CD14-positive monocyte (primary cell): ENCODE measurements around the gene VWF. TPM values are rescaled to one million over a fixed set of nuclear protein-coding genes. Genes with fewer than 3 reads are reported as not detected.

Experiments used
- DNase-seq, 3 donors: peaks; one replicate each; pipeline ENCODE4 v3.0.0-alpha.2; 2011 to 2022
- H2AFZ ChIP-seq: 2 replicates; pipeline ENCODE4 v1.6.0; 2012; ENCODE audit warnings: mild to moderate bottlenecking, low read depth, low read length, inconsistent platforms; ENCODE audit not compliant: insufficient read depth, poor library complexity, severe bottlenecking
- H3K27ac ChIP-seq, 2 donors: 1 replicate in 1 of 2; 2 replicates in 1 of 2; pipeline ENCODE4 v1.5.1; 2012 to 2013; ENCODE audit warnings: low read length in 2 of 2, control low read depth in 1 of 2, inconsistent platforms in 1 of 2, low read depth in 1 of 2, mild to moderate bottlenecking in 1 of 2
- H3K27me3 ChIP-seq, 2 donors: one replicate each; pipeline versions ENCODE4 v1.6.0 to v1.6.1; 2011 to 2013; ENCODE audit warnings: low read length in 2 of 2; ENCODE audit not compliant: control insufficient read depth in 2 of 2, insufficient read depth in 2 of 2
- H3K36me3 ChIP-seq, 2 donors: replicated peaks in 1 of 2; 1 replicate in 1 of 2; 2 replicates in 1 of 2; pipeline versions ENCODE4 v1.5.1 to v1.6.1; 2012 to 2013; ENCODE audit warnings: low read length in 2 of 2, control low read depth in 1 of 2, inconsistent platforms in 1 of 2, mild to moderate bottlenecking in 1 of 2; ENCODE audit not compliant: insufficient read depth in 2 of 2, control insufficient read depth in 1 of 2
- H3K4me1 ChIP-seq, 2 donors: 1 replicate in 1 of 2; 2 replicates in 1 of 2; pipeline versions ENCODE4 v1.5.1 to v1.6.1; 2012 to 2013; ENCODE audit warnings: low read length in 2 of 2, control low read depth in 1 of 2, inconsistent platforms in 1 of 2, mild to moderate bottlenecking in 1 of 2, moderate library complexity in 1 of 2; ENCODE audit not compliant: insufficient read depth in 2 of 2, control insufficient read depth in 1 of 2
- H3K4me2 ChIP-seq: replicated peaks from 2 replicates; pipeline ENCODE3; 2012; ENCODE audit warnings: low read length, moderate library complexity, mild to moderate bottlenecking; ENCODE audit not compliant: poor library complexity, severe bottlenecking; ENCODE audit errors: extremely low read depth
- H3K4me3 ChIP-seq, 3 experiments: fragments of 200-600 bp in 1 of 3; sonication (generic) in 1 of 3; replicated peaks in 1 of 3; 1 replicate in 2 of 3; 2 replicates in 1 of 3; pipeline ENCODE4 v1.5.1; 2011 to 2013; ENCODE audit warnings: low read length in 3 of 3, mild to moderate bottlenecking in 3 of 3, control low read depth in 2 of 3, low read depth in 2 of 3, inconsistent platforms in 1 of 3, moderate library complexity in 1 of 3
- H3K79me2 ChIP-seq: 2 replicates; pipeline ENCODE4 v1.6.0; 2012; ENCODE audit warnings: mild to moderate bottlenecking, control low read depth, inconsistent platforms, low read length, moderate library complexity; ENCODE audit not compliant: insufficient read depth
- H3K9ac ChIP-seq: 2 replicates; pipeline ENCODE4 v1.6.0; 2017; ENCODE audit warnings: low read length, mild to moderate bottlenecking; ENCODE audit not compliant: insufficient read depth, poor library complexity, severe bottlenecking
- H3K9me3 ChIP-seq, 2 donors: replicated peaks in 1 of 2; 1 replicate in 1 of 2; 2 replicates in 1 of 2; pipeline versions ENCODE4 v1.5.1 to v1.6.1; 2012 to 2013; ENCODE audit warnings: low read length in 2 of 2, control low read depth in 1 of 2; ENCODE audit not compliant: control insufficient read depth in 1 of 2, insufficient read depth in 1 of 2
- H4K20me1 ChIP-seq: 2 replicates; pipeline ENCODE4 v1.6.0; 2012; ENCODE audit warnings: mild to moderate bottlenecking, low read length, control low read depth, moderate library complexity; ENCODE audit not compliant: insufficient read depth
- H3K27ac Mint-ChIP-seq, 7 donors: one replicate each; pipeline ENCODE4 v1.8.0; 2020; ENCODE audit warnings: mild to moderate bottlenecking in 7 of 7, mixed read lengths in 7 of 7, moderate library complexity in 6 of 7, inconsistent platforms in 2 of 7
- H3K27me3 Mint-ChIP-seq, 3 donors: one replicate each; pipeline ENCODE4 v1.8.0; 2021 to 2022; ENCODE audit warnings: low read depth in 3 of 3, mild to moderate bottlenecking in 3 of 3, mixed read lengths in 3 of 3, moderate library complexity in 3 of 3, inconsistent platforms in 1 of 3
- H3K36me3 Mint-ChIP-seq, 2 donors: one replicate each; pipeline ENCODE4 v1.8.0; 2020; ENCODE audit warnings: mixed read lengths in 2 of 2, inconsistent platforms in 1 of 2, mild to moderate bottlenecking in 1 of 2
- H3K4me1 Mint-ChIP-seq: one replicate; pipeline ENCODE4 v1.8.0; 2020; ENCODE audit warnings: mild to moderate bottlenecking, mixed read lengths
- H3K4me3 Mint-ChIP-seq, 2 donors: one replicate each; pipeline ENCODE4 v1.8.0; 2020; ENCODE audit warnings: mild to moderate bottlenecking in 2 of 2, mixed read lengths in 2 of 2, moderate library complexity in 1 of 2
- H3K9me3 Mint-ChIP-seq, 7 donors: one replicate each; pipeline ENCODE4 v1.8.0; 2020 to 2022; ENCODE audit warnings: mixed read lengths in 7 of 7, mild to moderate bottlenecking in 6 of 7, moderate library complexity in 6 of 7, inconsistent platforms in 2 of 7
- whole genome bisulfite sequencing: methylation state at CpG from one replicate; pipeline ENCODE4 v1.1.5; 2013; ENCODE audit warnings: missing lambda C conversion rate; ENCODE audit not compliant: insufficient coverage; 5-methylcytosine and 5-hydroxymethylcytosine counted together
- intact Hi-C, 2 donors: fragments of 100-400 bp; cut with micrococcal nuclease; formaldehyde crosslinking; loops; one replicate each; pipeline versions ENCODE4 v1.15.0 to v1.15.1; 2023
- polyA plus RNA-seq, 3 donors: library from polyadenylated mRNA; depleted of rRNA in 1 of 3; unstranded in 2 of 3; stranded (reverse) in 1 of 3; fragments of 300-500 nt in 2 of 3; fragments of >200 nt in 1 of 3; fragmentation: Illumina TruSeq in 2 of 3; gene quantifications; 1 replicate in 2 of 3; 2 replicates in 1 of 3; pipeline ENCODE4 v1.2.3, GENCODE V29; 2012 to 2021
- TF ChIP-seq, protein P1 (sequence below): fragments of 200-600 bp; IDR thresholded peaks from one replicate; pipeline ENCODE4 v1.8.0; 2022; ENCODE audit warnings: antibody characterized with exemption, mild to moderate bottlenecking

VWF gene
- polyA plus RNA-seq, 3 donors, result 0.17 to 0.49 (median 0.48) TPM

DNA sequence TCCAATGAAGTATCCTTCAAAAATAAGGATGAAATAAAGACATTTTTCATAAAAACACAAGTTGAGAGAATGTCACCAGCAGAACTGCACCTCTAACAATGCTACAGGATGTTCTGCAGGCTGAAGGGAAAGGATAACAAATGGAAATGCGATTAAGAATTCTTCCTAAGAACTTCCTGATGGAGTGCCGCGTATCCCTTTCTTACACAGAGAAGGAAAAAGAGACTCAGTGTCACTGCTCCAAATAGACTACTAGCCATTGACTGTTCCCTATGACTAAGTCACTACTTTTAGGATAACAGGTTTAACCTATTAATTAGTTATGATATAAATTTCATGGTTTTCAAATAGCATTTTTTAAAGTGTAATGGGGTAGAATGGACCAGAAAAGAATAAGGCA, 182.6 kb downstream of the VWF start:
- Histone ChIP-seq H2AFZ (no peak overlapping the region), H3K4me2 (no peak overlapping the region), H3K4me1 (no peaks in the 10 kb centered on the region), H3K27ac (no peak overlapping the region), H3K36me3 (no peaks in the 10 kb centered on the region), H3K79me2 (no peaks in the 10 kb centered on the region), H3K4me3 (no peak overlapping the region), H3K27me3 (peaks cover 44 to 51% of the 10 kb centered on the region in 2 donors), H3K9ac (no peak overlapping the region), H3K9me3 (peaks cover 4 to 20% of the 10 kb centered on the region in 2 donors), H4K20me1 (no peaks in the 10 kb centered on the region)
- Mint-ChIP-seq H3K27me3 (peaks cover 46 to 58% (median 52%) of the 10 kb centered on the region in 3 donors), H3K4me3 (no peak overlapping the region), H3K27ac (no peak overlapping the region), H3K9me3 (peaks cover 0 to 10% (median 4%) of the 10 kb centered on the region in 7 donors), H3K36me3 (no peaks in the 10 kb centered on the region), H3K4me1 (peaks cover 8% of the 10 kb centered on the region)
- intact Hi-C loops, result no loop called here
- no CpG with 5 or more reads among the region's 3 CpGs for WGBS
- DNase-seq, result no peak
- TF ChIP-seq, protein P1, sequence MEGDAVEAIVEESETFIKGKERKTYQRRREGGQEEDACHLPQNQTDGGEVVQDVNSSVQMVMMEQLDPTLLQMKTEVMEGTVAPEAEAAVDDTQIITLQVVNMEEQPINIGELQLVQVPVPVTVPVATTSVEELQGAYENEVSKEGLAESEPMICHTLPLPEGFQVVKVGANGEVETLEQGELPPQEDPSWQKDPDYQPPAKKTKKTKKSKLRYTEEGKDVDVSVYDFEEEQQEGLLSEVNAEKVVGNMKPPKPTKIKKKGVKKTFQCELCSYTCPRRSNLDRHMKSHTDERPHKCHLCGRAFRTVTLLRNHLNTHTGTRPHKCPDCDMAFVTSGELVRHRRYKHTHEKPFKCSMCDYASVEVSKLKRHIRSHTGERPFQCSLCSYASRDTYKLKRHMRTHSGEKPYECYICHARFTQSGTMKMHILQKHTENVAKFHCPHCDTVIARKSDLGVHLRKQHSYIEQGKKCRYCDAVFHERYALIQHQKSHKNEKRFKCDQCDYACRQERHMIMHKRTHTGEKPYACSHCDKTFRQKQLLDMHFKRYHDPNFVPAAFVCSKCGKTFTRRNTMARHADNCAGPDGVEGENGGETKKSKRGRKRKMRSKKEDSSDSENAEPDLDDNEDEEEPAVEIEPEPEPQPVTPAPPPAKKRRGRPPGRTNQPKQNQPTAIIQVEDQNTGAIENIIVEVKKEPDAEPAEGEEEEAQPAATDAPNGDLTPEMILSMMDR, result no peak

DNA sequence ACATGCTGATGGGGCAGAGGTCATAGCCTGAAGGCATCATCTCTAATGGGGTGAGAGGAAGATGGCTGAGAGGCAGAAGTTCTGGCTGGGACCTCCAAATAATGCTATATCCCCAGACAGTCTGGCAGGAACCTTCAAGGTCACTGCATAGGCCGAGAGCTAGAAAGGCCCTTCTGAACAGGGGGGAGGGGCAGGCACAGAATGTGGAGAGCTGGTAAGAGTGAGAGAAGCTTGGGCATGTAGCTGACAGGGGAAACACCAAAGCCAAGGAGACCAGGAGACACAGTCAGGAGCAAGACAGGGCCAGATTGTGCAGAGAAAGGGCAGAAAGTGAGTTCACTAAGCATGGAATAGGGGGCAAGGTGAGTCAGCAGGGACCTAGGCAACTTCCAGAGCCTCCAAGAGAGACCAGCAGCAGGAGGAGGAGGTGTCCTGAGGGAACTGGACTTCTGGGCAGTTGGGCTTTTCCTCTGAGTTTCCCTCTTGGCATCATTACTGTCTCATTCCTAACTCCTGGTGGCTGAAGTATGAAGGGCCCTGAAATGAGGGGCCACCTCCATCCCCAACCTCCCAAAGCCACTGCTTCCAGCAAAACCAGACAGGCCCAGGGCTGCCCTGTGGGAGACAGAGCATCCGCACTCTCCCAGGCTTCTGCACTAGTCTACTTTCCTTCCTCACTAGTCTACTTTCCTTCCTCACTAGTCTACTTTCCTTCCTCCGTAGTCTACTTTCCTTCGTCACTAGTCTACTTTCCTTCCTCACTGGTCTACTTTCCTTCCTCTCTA, 196.5 kb downstream of the VWF start:
- intact Hi-C loops, result no loop called here
- no peak overlapping the region for H3K4me3 ChIP-seq
- WGBS, result 100% methylated on average over 2 of the region's 4 CpGs
- Mint-ChIP-seq H3K27me3 (peaks cover 5 to 12% (median 10%) of the 10 kb centered on the region in 3 donors), H3K4me3 (no peak overlapping the region), H3K9me3 (peaks cover 0 to 2% (median 0%) of the 10 kb centered on the region in 7 donors), H3K36me3 (no peaks in the 10 kb centered on the region), H3K27ac (peak overlapping the region in 1 of 7 donors; percentile 6), H3K4me1 (no peaks in the 10 kb centered on the region)
- no peak overlapping the region for H2AFZ ChIP-seq
- H3K27me3 ChIP-seq, result no peaks in the 10 kb centered on the region
- H3K4me2 ChIP-seq, result no peak overlapping the region
- H3K9me3 ChIP-seq, result no peaks in the 10 kb centered on the region
- no peak for DNase-seq
- TF ChIP-seq, protein P1, result no peak
- no peaks in the 10 kb centered on the region for H3K4me1 ChIP-seq
- no peak overlapping the region for H3K27ac ChIP-seq
- no peak overlapping the region for H3K9ac ChIP-seq
- no peaks in the 10 kb centered on the region for H3K36me3 ChIP-seq
- H3K79me2 ChIP-seq, result no peaks in the 10 kb centered on the region
- no peaks in the 10 kb centered on the region for H4K20me1 ChIP-seq
